Central memory CD4-positive, alpha-beta T cell (primary cell): Measurements from ENCODE around the gene TXK.

Experiments used
- DNase-seq: peaks from one replicate; pipeline ENCODE4 v3.0.0; 2022

Gene TXK

DNA sequence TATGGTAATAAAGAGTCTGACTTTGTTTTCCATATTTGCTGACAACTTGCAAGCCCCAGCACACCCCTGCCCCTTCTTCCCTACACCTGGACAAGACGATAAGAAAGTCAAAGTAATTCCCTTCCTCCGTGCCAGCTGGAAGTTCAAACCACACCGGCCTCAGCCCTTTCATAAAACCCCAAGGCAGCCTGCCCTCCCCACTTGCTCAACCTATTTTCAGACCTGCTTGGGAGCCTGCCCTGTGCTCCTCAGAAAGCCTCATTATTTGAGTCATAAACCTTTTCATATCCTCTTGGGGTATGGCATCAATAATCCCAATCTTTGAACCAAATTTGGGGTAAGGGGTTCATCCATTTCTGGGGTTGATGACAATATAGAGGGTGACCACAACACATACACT lies 88.0 kb downstream of the TXK start:
- DNase-seq, result no peak

DNA sequence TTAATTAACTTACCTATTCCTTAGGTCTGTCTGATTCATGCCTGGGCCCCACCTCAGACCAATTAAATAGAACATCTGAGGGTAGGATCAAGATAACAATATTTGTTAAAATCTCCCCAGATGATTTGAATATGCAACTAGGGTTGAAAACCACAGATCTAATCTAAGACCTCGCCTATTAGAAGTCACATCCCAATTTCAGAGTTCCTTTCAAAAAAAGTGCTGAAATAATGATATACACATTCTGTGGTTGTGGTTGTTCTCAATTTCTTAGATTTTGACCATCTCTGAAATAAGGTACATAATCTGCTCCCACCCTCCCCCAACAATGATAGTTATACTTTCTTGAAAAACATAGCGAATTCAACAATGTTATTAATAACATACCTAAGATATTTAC lies 89.8 kb downstream of the TXK start:
- DNase-seq, result no peak

DNA sequence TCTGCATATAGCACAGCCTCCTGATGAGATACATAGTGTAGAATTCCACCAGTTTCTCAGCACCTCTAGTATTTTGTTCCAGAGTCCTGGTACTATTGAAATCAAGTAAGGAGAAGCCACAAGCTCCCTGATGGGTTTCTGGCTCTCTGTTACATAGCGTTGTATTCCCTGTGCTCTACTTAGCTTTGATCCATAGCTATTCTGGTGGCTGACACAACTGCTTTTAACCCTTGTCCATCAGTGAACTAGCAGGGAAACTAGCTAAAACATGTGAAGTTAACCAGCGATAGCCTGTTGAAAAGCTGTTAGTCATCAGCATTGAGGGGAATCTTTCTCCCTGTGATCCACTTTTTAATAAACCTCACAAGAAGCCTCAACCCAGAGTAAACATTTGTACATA lies 90.5 kb downstream of the TXK start:
- no peak for DNase-seq

DNA sequence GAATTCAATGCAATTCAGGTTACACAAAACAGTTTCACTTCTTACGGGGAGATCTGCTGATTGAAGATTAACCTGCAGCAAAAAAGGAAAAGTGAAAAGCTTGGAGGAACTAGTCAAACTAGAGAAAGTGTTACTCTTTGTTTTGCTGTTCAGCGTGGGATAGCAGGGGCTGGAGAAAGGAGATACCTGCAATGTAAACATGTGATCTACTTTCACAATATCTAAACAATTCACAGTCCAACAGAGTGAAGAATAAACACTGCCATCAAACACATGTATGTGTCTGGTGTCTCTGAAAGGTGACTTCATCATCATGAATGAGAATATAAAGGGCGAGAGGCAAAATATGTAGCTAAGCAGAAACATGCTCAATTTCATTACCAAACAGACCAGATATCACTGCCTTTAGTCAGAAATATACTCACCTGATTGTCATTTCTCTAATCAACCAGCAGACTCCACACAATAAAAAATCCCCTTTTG lies 91.0 kb downstream of the TXK start:
- no peak for DNase-seq

DNA sequence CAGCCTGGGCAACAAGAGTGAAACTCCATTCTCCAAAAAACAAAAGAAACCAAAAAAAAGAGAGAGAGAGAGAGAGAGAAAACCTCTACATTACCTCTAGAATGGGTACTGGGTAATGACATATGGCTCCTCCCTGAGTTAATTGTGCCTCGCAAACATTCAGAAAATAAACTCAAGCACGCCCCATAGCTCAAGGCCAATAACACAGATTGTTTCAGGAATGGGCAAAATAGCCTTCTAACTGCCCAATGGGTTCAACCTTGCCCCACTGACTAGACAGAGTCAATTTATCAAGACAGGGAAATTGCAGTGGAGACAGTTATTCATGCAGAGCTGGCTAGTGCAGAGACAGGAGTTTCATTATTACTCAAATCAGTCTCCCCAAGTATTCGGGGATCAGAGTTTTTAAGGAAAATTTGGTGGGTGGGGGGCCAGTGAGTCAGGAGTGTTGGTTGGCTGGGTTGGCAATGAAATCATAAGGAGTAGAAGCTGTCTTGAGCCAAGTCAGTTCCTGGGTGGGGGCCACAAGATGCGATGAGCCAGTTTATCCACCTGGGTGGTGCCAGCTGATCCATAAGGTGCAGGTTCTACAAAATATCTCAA lies 92.4 kb downstream of the TXK start:
- DNase-seq, result no peak

DNA sequence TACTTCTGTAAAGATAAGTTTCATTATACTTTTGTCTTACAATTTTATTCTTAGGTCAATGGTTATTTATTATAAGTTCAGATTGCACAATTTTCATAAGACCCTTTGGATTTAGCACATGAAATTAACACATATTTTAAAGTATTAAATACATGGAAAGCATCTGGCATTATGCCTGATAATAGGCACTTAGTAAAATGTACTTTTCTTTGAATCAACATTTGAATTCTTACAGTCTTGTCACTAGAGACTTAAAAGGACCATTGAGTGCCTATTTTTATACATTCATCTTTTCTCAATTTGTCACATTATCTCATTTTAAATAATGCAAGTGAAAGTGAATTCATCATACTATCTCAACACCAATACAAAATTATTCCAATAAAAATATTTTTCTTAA lies 94.5 kb downstream of the TXK start:
- no peak for DNase-seq

DNA sequence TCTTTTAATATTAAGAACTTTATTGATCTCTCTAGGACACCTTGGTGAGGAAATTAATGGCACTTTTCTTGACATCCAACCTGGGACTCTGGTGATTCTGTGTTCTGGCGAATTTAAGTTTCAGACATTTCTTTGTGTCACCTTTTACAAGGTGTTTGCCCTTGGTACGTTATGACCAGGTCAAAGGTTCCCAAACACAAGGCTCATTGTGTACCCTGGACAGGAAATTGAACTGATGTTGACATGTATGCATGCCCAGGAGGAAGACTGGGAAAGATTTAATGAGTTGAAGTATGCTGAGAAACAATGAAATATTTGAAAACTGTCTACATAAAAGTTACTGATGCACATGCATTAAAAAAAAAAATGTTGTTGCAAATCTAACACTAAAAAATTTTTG lies 95.4 kb downstream of the TXK start:
- DNase-seq, result no peak

DNA sequence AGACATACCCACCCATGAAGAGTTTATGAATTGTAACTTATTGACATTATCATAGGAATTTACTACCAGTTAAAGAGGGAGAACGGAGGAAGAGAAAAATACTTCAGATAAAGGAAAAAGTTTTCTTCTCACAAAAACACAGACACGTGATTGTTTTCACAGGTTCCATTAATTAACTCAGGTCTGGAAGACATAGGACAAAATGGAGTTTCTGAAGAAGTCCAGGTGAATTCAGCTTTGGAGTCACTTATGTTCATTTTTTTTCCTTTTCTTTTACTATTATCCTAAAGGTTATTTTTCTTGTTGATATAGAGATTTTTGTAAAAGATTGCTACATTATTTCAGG lies 97.0 kb downstream of the TXK start:
- DNase-seq, result no peak

DNA sequence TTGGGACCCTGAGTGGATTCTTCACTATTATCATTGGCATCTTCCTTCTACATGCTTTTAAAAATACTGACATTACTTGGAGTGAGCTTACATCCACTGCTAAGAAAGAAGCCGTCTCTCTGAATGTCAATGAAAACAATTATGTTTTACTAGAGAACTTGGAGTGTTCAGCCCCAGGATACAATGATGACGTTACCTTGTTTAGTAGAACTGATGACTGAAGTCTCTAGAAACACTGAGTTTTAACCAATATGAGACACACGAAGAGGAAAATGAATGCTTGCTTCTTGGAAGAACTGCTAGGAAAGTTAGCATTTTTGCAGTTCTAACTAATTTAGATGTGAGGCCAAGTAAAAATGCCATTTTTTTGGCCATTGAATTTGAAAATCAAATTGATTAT lies 98.1 kb downstream of the TXK start:
- DNase-seq, result no peak

DNA sequence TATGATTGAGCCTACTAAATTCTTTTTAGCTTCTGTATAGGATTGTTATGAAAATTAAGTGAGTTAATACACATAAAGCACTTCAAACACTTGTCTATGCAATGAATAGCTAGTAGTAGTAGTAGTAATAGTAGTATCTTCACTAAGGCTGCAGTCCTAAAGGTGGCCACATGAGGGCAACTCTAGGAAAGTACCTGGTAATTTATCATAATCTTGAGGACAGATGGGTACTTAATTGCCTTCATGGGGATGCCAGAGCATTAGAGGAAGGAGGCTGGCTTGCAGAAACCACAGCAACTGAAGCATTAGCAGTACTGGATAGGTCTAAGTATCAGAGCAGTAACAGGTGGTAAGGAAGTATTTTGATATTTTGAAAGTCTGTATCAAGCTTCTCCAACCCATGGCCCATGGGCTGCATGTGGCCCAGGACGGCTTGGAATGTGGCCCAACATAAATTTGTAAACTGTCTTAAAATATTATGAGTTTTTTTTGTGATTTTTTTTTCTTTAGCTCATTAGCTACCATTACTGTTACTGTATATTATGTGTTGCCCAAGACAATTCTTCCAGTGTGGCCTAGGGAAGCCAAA lies 100.1 kb downstream of the TXK start:
- peak; percentile 34 for DNase-seq

DNA sequence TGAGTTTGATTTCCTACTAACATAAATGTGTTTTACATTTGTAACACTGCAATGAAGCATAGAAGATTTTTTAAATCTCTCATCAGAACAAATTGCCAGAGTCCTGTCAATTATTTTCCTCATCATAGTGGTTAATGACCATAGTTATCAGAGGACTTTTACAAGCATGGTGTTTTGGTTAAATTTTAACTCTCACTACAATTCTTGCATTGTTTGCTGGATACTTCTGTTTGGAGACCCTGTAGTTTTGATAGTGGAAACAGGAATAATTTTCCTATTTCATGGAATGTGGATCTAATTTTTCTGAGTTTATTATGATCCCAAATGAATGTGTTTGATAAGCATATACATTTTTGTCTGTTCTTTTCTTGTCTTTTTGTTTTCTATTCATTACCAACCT lies 100.6 kb downstream of the TXK start:
- DNase-seq, result no peak

DNA sequence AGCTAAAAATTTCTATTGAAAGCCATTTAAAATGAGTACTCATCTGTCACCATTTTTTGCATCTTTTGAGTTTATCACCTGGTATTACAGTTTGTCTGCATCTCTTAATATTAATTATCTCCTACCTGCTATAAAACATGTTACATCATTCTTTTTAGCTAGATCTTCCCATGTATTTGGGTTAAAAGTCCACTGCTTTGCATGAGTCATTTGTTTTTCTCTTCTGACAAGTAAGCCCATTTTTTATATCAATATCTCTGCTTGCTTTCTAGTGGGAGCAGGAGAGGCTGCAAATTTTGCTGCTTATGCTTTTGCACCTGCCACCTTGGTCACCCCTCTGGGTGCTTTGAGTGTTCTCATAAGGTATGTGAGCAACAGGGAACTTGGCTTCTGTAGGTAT lies 101.3 kb downstream of the TXK start:
- DNase-seq, result no peak

DNA sequence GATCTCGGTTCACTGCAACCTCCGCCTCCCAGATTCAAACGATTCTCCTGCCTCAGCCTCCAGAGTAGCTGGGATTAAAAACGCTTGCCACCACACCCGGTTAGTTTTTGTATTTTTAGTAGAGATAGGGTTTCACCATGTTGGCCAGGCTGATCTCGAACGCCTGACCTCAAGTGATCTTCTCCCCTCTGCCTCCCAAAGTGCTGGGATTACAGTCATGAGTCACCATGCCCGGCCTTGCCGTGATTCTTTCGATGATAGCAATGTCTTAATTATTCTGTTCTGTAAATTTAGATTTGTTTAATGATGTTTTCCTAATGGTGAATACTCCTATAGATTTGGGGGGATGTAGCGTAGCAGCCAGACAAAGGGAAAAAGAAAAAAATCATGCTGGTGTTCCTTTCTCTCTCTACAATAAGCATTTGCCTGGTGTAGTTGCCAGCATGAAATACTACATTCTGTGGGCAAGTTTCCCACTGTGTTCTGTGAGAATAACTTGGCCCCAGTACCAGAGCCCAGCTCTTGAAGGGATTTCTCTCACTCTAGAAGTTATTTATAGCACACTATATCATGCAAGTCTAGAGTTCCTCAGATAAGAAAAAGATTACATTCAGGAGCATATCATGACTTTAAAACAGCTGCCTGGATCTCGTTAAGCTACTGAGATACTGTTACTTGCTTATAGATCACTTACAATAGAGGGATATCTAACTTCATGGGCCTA lies 102.1 kb downstream of the TXK start:
- DNase-seq, result no peak

DNA sequence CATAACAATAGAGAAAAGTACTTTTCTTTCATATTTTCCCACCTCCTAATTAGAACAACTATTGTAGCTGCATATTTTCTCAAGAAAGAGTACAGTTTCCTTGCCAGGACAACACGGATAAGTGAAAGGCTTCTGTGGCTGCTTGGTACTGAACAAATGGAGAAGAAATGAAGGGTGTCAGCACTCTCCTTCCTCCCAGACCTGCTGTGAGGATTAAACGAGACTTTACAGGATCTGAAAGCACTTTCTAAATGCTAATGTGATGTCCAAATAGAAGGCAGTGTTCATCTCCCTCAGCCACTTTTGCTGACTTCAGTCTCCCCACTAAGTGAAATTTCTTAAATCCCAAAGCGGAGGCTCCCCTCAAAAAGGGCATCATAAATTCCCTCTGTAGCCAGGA lies 103.6 kb downstream of the TXK start:
- DNase-seq, result no peak

DNA sequence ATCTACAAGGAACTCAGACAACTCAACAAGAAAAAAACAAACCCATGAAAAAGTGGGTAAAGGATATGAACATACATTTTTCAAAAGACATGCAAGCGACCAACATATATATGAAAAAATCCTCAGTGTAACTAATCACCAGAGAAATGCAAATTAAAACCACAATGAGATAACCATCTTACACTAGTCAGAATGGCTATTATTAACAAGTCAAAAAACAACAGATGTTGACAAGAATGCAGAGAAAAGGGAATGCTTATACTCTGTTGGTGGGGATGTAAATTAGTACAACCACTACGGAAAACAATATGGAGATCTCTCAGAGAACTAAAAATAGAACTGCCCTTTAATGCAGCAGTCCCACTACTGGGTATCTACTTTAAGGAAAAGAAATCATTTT lies 105.4 kb downstream of the TXK start:
- no peak for DNase-seq

DNA sequence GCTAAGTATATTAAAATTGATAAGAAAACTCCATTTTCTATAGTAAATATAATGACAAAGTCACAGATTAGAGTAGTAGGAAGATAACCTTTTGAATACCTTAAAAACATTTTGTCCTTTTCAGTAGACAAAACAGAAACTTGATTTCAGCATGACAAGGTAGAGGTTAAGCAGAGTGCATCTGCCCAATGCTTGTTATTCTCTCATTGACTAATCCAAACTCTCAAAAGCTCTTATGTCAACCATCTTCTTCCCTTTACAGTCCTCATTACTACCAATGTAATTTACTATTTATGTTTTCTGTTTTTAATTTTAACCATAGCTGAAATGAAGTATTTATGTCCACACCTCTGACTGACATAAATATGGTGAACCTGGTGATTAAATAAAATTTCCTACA lies 106.4 kb downstream of the TXK start:
- no peak for DNase-seq

DNA sequence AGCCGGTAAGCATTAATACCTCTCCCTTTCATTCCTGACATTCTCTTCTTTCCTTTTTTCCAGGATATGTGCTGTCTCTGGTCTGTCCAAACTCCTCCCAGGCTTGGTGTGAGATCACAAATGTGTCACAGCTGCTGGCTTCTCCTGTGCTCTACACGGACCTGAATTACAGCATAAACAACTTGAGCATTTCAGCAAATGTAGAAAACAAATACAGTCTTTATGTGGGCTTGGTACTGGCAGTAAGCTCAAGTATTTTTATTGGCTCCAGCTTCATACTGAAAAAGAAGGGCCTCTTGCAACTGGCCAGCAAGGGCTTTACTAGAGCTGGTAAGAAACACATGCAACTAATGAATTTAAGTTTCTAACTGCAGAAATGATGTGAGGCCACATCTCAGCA lies 109.0 kb downstream of the TXK start:
- no peak for DNase-seq

DNA sequence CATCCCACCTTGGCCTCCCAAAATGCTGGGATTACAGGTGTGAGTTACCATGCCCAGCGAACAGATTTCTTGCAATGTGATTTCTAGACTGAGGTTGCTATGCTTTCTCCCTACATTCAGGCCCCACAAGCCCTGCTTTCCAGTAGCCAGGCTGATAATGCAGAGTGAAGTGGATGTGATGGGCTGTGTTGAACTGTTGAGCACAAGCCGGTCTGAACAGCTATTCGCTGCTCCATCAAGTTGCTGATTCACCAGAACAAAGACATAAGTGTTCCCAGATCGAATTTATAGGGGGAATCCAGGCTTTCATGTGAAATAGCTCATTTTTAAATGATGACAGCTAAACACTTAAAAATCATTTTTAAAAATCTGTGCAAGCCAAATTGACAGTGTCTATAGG lies 109.5 kb downstream of the TXK start:
- DNase-seq, result no peak

DNA sequence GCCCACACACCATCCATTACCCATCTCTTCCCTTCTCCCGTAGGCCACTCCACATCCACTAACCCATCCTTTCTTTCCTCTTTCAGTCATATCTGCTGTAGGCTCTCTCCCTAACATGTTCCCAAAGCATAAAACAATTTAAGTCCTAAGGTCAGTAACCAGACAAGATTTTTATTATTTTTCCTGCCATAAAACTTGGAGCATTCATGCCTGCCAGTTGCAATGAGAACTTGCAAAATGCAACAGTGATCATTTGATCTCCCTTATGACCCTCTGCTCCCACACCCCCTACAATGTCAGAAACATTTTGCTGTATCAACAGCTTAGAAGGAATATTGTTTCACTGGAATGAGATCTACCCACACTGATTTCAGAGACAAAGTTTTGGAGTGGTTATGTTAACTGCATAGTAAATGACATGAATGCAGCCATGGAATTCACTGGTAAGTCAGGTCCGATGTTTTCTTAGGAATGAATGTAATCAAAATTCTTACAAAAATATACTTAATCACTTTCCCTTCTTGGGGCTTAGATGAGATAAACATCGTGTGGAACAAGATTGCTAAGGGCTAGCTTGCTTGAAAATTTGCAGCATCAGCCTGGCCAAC lies 111.8 kb downstream of the TXK start:
- no peak for DNase-seq

DNA sequence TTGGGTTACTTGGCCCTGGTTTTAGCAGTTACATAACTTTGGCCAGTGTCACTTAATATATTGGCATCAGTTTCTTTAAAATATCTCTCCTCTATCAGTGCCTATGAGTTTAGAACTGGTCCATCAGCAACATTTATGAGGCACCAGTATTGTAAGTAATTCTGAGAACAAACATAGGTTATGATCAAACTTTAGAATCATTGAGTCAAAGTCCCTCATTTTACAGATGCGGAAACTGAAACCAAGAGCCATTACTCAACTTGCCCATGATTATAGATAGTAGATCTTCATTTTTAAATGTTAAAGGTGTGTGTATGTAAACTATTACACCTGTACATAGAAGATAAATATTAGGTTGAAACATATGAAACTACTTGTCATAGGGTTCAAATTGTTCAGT lies 113.0 kb downstream of the TXK start:
- no peak for DNase-seq

DNA sequence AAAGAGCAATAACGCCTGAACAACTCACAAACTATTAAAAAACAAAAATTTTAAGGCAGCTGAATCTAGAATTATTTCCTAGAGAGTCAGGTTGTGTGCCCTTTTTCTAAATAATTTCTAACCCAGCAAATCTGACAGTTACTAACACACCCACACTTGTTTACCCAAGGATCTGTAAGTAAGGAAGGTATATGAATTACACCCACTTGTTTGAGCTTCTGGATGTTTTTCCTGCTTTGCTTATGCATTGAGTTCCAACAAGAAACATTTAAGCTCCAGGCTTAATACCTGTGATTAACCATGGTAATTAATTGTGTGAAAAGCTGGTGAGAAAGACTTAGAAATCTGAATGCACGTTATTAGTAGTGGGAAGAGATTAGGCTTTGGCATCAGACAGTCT lies 115.9 kb downstream of the TXK start:
- no peak for DNase-seq

DNA sequence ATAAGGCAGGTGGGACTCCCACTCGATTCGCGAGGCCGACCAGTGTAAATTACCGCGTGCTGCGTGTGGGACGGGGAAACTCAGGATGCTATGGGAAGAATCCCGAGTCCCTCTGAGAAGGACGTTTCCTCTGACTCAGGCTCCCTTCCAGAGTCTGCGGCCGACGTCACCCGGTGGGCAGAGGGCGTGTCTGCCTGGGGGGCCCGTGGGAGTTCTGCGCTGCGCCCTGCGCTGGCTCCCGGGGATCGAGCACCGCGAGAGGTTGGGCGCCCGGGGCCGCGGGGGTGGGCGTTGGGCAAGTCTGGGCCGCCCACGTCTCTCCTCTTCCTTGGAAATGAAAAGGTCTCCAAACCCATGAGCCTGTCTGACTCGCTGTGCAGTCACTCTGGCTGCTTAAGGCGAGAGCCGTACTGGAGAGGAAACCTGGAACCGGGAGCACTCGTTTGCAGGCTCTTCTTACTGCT lies 116.9 kb downstream of the TXK start:
- no peak for DNase-seq
